ENCODE data around the gene RBM33. TPM values are rescaled to one million over a fixed set of nuclear protein-coding genes. Genes with fewer than 3 reads are reported as not detected.

Gene RBM33
- total RNA-seq, 2 donors from 2014 or later = 86.8 to 87.1 TPM

GRCh38 chr7:155787171-155787851 is 142.8 kb downstream of the RBM33 start:
- no peaks in the 10 kb centered on the region for H3K9me3 ChIP-seq (ENCODE audit: control insufficient read depth, low read length)
- H3K36me3 ChIP-seq (ENCODE audit: control insufficient read depth, insufficient read depth, low read length) = peaks cover 12% of the 10 kb centered on the region
- DNase-seq = peak; percentile 80
- H3K27ac Mint-ChIP-seq = no peak overlapping the region
- peaks cover 22% of the 10 kb centered on the region for H3K36me3 Mint-ChIP-seq (ENCODE audit: low read depth)
- 3 to 6% methylated on average over 29 to 68 of the region's 68 CpGs for WGBS, 2 experiments (ENCODE audit: insufficient coverage in 1 of 2, insufficient read length in 1 of 2)
- H3K27me3 Mint-ChIP-seq (ENCODE audit: insufficient read depth) = peaks cover 21% of the 10 kb centered on the region
- H3K9me3 Mint-ChIP-seq = peaks cover 9% of the 10 kb centered on the region
- peaks cover 14% of the 10 kb centered on the region for H3K27me3 ChIP-seq (ENCODE audit: control insufficient read depth, insufficient read depth, low read length, poor library complexity, severe bottlenecking)
- peak overlapping the region; percentile 43 for H3K4me3 Mint-ChIP-seq
- TF ChIP-seq, protein P1, sequence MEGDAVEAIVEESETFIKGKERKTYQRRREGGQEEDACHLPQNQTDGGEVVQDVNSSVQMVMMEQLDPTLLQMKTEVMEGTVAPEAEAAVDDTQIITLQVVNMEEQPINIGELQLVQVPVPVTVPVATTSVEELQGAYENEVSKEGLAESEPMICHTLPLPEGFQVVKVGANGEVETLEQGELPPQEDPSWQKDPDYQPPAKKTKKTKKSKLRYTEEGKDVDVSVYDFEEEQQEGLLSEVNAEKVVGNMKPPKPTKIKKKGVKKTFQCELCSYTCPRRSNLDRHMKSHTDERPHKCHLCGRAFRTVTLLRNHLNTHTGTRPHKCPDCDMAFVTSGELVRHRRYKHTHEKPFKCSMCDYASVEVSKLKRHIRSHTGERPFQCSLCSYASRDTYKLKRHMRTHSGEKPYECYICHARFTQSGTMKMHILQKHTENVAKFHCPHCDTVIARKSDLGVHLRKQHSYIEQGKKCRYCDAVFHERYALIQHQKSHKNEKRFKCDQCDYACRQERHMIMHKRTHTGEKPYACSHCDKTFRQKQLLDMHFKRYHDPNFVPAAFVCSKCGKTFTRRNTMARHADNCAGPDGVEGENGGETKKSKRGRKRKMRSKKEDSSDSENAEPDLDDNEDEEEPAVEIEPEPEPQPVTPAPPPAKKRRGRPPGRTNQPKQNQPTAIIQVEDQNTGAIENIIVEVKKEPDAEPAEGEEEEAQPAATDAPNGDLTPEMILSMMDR (conservative IDR thresholded peaks at IDR 0.05) = no peak
- H3K4me1 Mint-ChIP-seq = peaks cover 4% of the 10 kb centered on the region
- no peak overlapping the region for H3K27ac ChIP-seq (ENCODE audit: low read depth, low read length)
- H3K9ac ChIP-seq (ENCODE audit: extremely low read depth, low read length, poor library complexity, severe bottlenecking) = peak overlapping the region; percentile 33
- H3K4me3 ChIP-seq (ENCODE audit: low read length) = peak overlapping the region; percentile 70
- H3K4me1 ChIP-seq (ENCODE audit: control insufficient read depth, insufficient read depth, low read length) = no peaks in the 10 kb centered on the region

DNA sequence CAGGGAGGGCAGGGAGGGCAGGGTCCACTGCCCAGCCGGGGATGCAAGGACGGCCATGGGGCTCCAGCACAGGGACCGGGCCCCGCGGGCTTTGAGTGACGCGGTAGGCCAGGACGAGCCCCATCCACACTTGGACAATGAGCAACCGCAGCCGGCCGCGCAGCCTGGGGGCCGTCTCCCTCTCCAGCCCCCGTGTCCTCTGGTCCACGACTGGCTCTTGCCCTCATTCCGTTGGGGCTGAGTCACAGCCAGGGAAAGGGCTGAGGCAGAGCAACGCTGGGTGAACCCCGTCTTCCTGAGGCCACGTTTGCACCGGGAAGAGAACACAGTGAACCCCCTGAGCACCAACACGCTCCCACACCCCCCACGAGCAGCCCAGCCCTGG is 144.1 kb downstream of the RBM33 start:
- Mint-ChIP-seq H3K4me3 (no peak overlapping the region), H3K36me3 (ENCODE audit: low read depth) (peaks cover 12% of the 10 kb centered on the region), H3K27me3 (ENCODE audit: insufficient read depth) (peaks cover 21% of the 10 kb centered on the region), H3K27ac (no peak overlapping the region), H3K9me3 (peaks cover 9% of the 10 kb centered on the region), H3K4me1 (peaks cover 4% of the 10 kb centered on the region)
- H3K9me3 ChIP-seq (ENCODE audit: control insufficient read depth, low read length) = no peaks in the 10 kb centered on the region
- no peak for DNase-seq
- H3K9ac ChIP-seq (ENCODE audit: extremely low read depth, low read length, poor library complexity, severe bottlenecking) = no peak overlapping the region
- H3K4me3 ChIP-seq (ENCODE audit: low read length) = no peak overlapping the region
- peaks cover 14% of the 10 kb centered on the region for H3K27me3 ChIP-seq (ENCODE audit: control insufficient read depth, insufficient read depth, low read length, poor library complexity, severe bottlenecking)
- 92 to 94% methylated on average over 19 to 22 of the region's 22 CpGs for WGBS, 2 experiments (ENCODE audit: insufficient coverage in 1 of 2, insufficient read length in 1 of 2)
- H3K36me3 ChIP-seq (ENCODE audit: control insufficient read depth, insufficient read depth, low read length) = no peaks in the 10 kb centered on the region
- no peak overlapping the region for H3K27ac ChIP-seq (ENCODE audit: low read depth, low read length)
- TF ChIP-seq, protein P1 (conservative IDR thresholded peaks at IDR 0.05) = no peak
- H3K4me1 ChIP-seq (ENCODE audit: control insufficient read depth, insufficient read depth, low read length) = no peaks in the 10 kb centered on the region

- Mint-ChIP-seq H3K27me3 (ENCODE audit: insufficient read depth) (peaks cover 22% of the 10 kb centered on the region), H3K36me3 (ENCODE audit: low read depth) (peaks cover 6% of the 10 kb centered on the region), H3K27ac (no peak overlapping the region), H3K4me1 (peaks cover 4% of the 10 kb centered on the region), H3K9me3 (peaks cover 9% of the 10 kb centered on the region), H3K4me3 (no peak overlapping the region)
- WGBS, 2 experiments (ENCODE audit: insufficient coverage in 1 of 2, insufficient read length in 1 of 2) = 92 to 95% methylated on average over 13 to 29 of the region's 29 CpGs
- TF ChIP-seq, protein P1 (conservative IDR thresholded peaks at IDR 0.05) = no peak
- H3K27ac ChIP-seq (ENCODE audit: low read depth, low read length) = no peak overlapping the region
- H3K4me3 ChIP-seq (ENCODE audit: low read length) = no peak overlapping the region
- DNase-seq = no peak
- H3K9me3 ChIP-seq (ENCODE audit: control insufficient read depth, low read length) = no peaks in the 10 kb centered on the region
- peaks cover 14% of the 10 kb centered on the region for H3K27me3 ChIP-seq (ENCODE audit: control insufficient read depth, insufficient read depth, low read length, poor library complexity, severe bottlenecking)
- H3K9ac ChIP-seq (ENCODE audit: extremely low read depth, low read length, poor library complexity, severe bottlenecking) = no peak overlapping the region
- H3K36me3 ChIP-seq (ENCODE audit: control insufficient read depth, insufficient read depth, low read length) = no peaks in the 10 kb centered on the region
- H3K4me1 ChIP-seq (ENCODE audit: control insufficient read depth, insufficient read depth, low read length) = no peaks in the 10 kb centered on the region
Measured at GRCh38 chr7:155789001-155789725, 144.7 kb downstream of the RBM33 start.
